Panc1 (cell line): ENCODE results near the gene SLC46A1. TPM values are rescaled to one million over a fixed set of nuclear protein-coding genes. Genes with fewer than 3 reads are reported as not detected.

Experiments
- ATAC-seq: fragments of 200-7000 bp; cut with Tn5 transposase; 2 replicates; pipeline ENCODE4 v1.9.1; 2020; ENCODE audit warnings: mild to moderate bottlenecking, moderate library complexity
- BruUV-seq: library from RNA; stranded (reverse); fragments of 400-500 nt; replicated peaks from 2 replicates; lab custom pipeline; 2021; lab: Mats Ljungman, UMichigan
- CTCF ChIA-PET: fragments of 300-600 bp; sonication (Branson Sonifier 250); formaldehyde crosslinking; loops from one replicate; lab custom pipeline; 2022; ENCODE audit warnings: antibody characterized with exemption; lab: Charles Lee
- POLR2A ChIA-PET: fragments of 300-600 bp; sonication (Branson Sonifier 250); formaldehyde crosslinking; loops from one replicate; lab custom pipeline; 2022; ENCODE audit warnings: antibody characterized with exemption; lab: Charles Lee
- DNase-seq: peaks from one replicate; pipeline ENCODE4 v3.0.0-alpha.2; 2010; ENCODE audit warnings: low read depth, low spot score
- H3K27ac ChIP-seq: 2 replicates; pipeline ENCODE4 v1.5.1; 2011; ENCODE audit warnings: mild to moderate bottlenecking, low read length, inconsistent platforms
- H3K27me3 ChIP-seq: fragments of 200-500 bp; sonication (Bioruptor generic); 2 replicates; pipeline ENCODE4 v1.6.0; 2014; ENCODE audit warnings: low read length, inconsistent platforms; ENCODE audit not compliant: control insufficient read depth, insufficient read depth
- H3K36me3 ChIP-seq: fragments of 200-500 bp; sonication (Bioruptor generic); 2 replicates; pipeline ENCODE4 v1.5.1; 2014; ENCODE audit warnings: inconsistent platforms, mild to moderate bottlenecking, low read length, moderate library complexity; ENCODE audit not compliant: control insufficient read depth, insufficient read depth
- H3K4me1 ChIP-seq: 2 replicates; pipeline ENCODE4 v1.5.1; 2011; ENCODE audit warnings: inconsistent platforms, mild to moderate bottlenecking, low read length, moderate library complexity; ENCODE audit not compliant: control insufficient read depth, insufficient read depth
- H3K4me3 ChIP-seq, 2 experiments: 2 replicates each; pipeline ENCODE4 v1.5.1; 2011 to 2012; ENCODE audit warnings: low read depth in 2 of 2, low read length in 2 of 2, mild to moderate bottlenecking in 2 of 2, inconsistent platforms in 1 of 2, moderate library complexity in 1 of 2
- H3K9me3 ChIP-seq: fragments of 200-500 bp; sonication (Bioruptor generic); 2 replicates; pipeline ENCODE4 v1.5.1; 2014; ENCODE audit warnings: low read depth, mild to moderate bottlenecking, inconsistent platforms, low read length, moderate library complexity; ENCODE audit not compliant: control insufficient read depth, insufficient read depth
- CTCF ChIP-seq: fragments of 450-650 bp; IDR thresholded peaks from 2 replicates; pipeline ENCODE4 v1.5.1; 2017; ENCODE audit warnings: mild to moderate bottlenecking
- POLR2AphosphoS5 ChIP-seq: IDR thresholded peaks from 2 replicates; pipeline ENCODE4 v1.6.1; 2012; ENCODE audit warnings: mild to moderate bottlenecking, low read depth, low read length, moderate library complexity
- REST ChIP-seq, 2 experiments: IDR thresholded peaks; 2 replicates each; pipeline ENCODE4 v1.6.1; 2011 to 2012; ENCODE audit warnings: low read depth in 2 of 2, control low read depth in 1 of 2, low read length in 1 of 2, mild to moderate bottlenecking in 1 of 2, moderate library complexity in 1 of 2; ENCODE audit not compliant: insufficient read depth in 1 of 2
- SIN3A ChIP-seq: IDR thresholded peaks from 2 replicates; pipeline ENCODE4 v1.6.1; 2012; ENCODE audit warnings: low read depth, mild to moderate bottlenecking, low read length, moderate library complexity, borderline replicate concordance; ENCODE audit not compliant: insufficient read depth
- TCF7L2 ChIP-seq: IDR thresholded peaks from 2 replicates; pipeline ENCODE4 v1.6.1; 2011; ENCODE audit warnings: mild to moderate bottlenecking, low read depth, low read length, inconsistent platforms
- in situ Hi-C: cut with HindIII; loops from 2 replicates; pipeline ENCODE4 v1.10.0; 2016; ENCODE audit warnings: low sequenced_read_pairs, low pct_unique_long_range_greater_than_20kb
- intact Hi-C: fragments of 100-400 bp; cut with micrococcal nuclease; formaldehyde crosslinking; loops from one replicate; pipeline ENCODE4 v1.10.0; 2022; ENCODE audit not compliant: unreplicated experiment
- total RNA-seq: library from RNA; stranded (reverse); gene quantifications from one replicate; pipeline ENCODE4 v1.2.1, GENCODE V29; 2021; ENCODE audit not compliant: unreplicated experiment

The SLC46A1 gene
- total RNA-seq, 1 experiment from 2014 or later, result 16.9 TPM

GRCh38 chr17:28363776-28364650, 42.0 kb downstream of the SLC46A1 start:
- ChIA-PET CTCF (no interaction called here), POLR2A (no interaction called here)
- DNase-seq (no peak), ATAC-seq (no peak)
- Histone ChIP-seq H3K9me3 (no peaks in the 10 kb centered on the region), H3K27me3 (no peaks in the 10 kb centered on the region), H3K36me3 (peaks cover 4% of the 10 kb centered on the region), H3K4me1 (no peaks in the 10 kb centered on the region), H3K4me3 (no peak overlapping the region), H3K27ac (no peak overlapping the region)
- in situ Hi-C loops, result no loop called here
- BruUV-seq, result no TSS peak
- intact Hi-C loops, result no loop called here
- TF ChIP-seq CTCF (no peak), POLR2AphosphoS5 (no peak), REST (IDR thresholded peaks at IDR 0.05; ENCODE audit: insufficient read depth in 1 of 2, low read depth in 2 of 2, low read length in 1 of 2) (no peak), TCF7L2 (no peak), SIN3A (no peak)

- BruUV-seq, result no TSS peak
- H3K4me3 ChIP-seq, result no peak overlapping the region
- intact Hi-C loops, result no loop called here
- CTCF ChIA-PET, result no interaction called here
- ATAC-seq (no peak), DNase-seq (no peak)
- no peaks in the 10 kb centered on the region for H3K27me3 ChIP-seq
- TF ChIP-seq REST (IDR thresholded peaks at IDR 0.05; ENCODE audit: insufficient read depth in 1 of 2, low read depth in 2 of 2, low read length in 1 of 2), result no peak
- no peak for TF ChIP-seq TCF7L2
- no peak overlapping the region for H3K27ac ChIP-seq
- peaks cover 5% of the 10 kb centered on the region for H3K4me1 ChIP-seq
- in situ Hi-C loops, result no loop called here
- POLR2A ChIA-PET, result no interaction called here
- H3K36me3 ChIP-seq, result peaks cover 4% of the 10 kb centered on the region
- H3K9me3 ChIP-seq, result no peaks in the 10 kb centered on the region
Observed at GRCh38 chr17:28363186-28363585, 42.8 kb downstream of the SLC46A1 start.
